ENCODE measurements around the gene RAD18.

- TF ChIP-seq CTCF (IDR thresholded peaks at IDR 0.05) (no peak), EZH2 (IDR thresholded peaks at IDR 0.05) (no peak), EZH2phosphoT487 (IDR thresholded peaks at IDR 0.05) (no peak)
Measured at GRCh38 chr3:8964436-8965370, 1.4 kb upstream of the RAD18 start.

Measured in neural progenitor cell (in vitro differentiated cells).